Measurements from ENCODE around the gene CNOT3. TPM values are rescaled to one million over a fixed set of nuclear protein-coding genes. Genes with fewer than 3 reads are reported as not detected.
A peak's percentile ranks its signal among the peaks of the same experiment; 100 is the strongest.
"Not testable (repeated sequence)": the region's sequence is repeated elsewhere in the genome, so short reads cannot be mapped to it uniquely, and the experiment has no call there.

CNOT3 gene
- total RNA-seq, 5 donors from 2014 or later (not counting 1 experiment from before 2014, with no cell fraction given): 45.9 to 83.1 (median 77.0) TPM

DNA sequence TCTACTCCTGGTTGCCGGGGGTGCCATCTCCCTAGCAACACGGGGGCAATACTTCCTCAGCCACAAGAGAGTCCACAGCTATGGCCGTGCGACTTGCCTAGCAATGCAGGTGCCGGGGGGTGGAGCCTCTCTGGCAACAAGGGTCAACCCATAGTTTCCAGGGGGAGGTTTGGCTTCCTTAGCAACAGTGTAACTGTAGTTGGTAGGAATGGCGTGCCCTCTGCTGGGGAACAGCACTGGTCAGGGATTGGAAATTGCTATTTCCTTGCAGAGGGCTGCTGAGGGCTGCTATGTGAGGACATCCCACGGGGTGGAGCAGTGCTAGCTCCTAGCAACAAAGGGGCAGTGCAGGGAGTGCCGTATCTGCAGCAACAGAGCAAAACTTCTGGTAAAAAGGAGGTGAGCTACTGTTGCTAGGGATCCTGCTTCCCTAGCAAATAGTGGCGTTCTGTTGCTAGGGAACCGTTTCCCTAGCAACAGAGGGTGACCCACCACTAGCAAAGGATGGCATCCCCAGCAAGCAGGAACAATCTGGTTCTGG lies 42.4 kb downstream of the CNOT3 start:
- peaks cover 17% of the 10 kb centered on the region for H3K36me3 Mint-ChIP-seq
- Histone ChIP-seq H3K4me1 (ENCODE audit: control insufficient read depth in 1 of 2, extremely low read depth in 1 of 2, insufficient read depth in 2 of 2, low read length in 2 of 2) (no peaks in the 10 kb centered on the region), H3K4me3 (ENCODE audit: control insufficient read depth in 1 of 2, extremely low read depth in 1 of 2, low read length in 1 of 2) (no peak overlapping the region), H3K27ac (ENCODE audit: low read length) (no peak overlapping the region), H3K36me3 (ENCODE audit: control insufficient read depth in 2 of 2, extremely low read depth in 1 of 2, insufficient read depth in 1 of 2, low read length in 1 of 2) (peaks cover 0 to 8% of the 10 kb centered on the region in 2 donors), H3K27me3 (replicated peaks in 1 of 2; ENCODE audit: control insufficient read depth in 2 of 2, extremely low read depth in 1 of 2, insufficient read depth in 2 of 2, low read length in 1 of 2) (no peaks in the 10 kb centered on the region), H3K9me3 (no peaks in the 10 kb centered on the region)
- no peaks in the 10 kb centered on the region for H3K9me3 Mint-ChIP-seq
- DNase-seq: no peak
- H3K4me1 Mint-ChIP-seq: no peaks in the 10 kb centered on the region
- H3K27ac Mint-ChIP-seq: no peak overlapping the region
- no peak for ATAC-seq (replicated peaks in 1 of 4)
- ChIA-PET CTCF (interaction anchor here in 1 of 2 donors (0.6 kb wide), 1 partner anchor 161 kb away, joined by 3 read pairs; no protein-coding TSS in a partner anchor), POLR2A (no interaction called here)
- 78% methylated on average over 6 of the region's 10 CpGs for WGBS (ENCODE audit: insufficient coverage)
- H3K27me3 Mint-ChIP-seq: no peaks in the 10 kb centered on the region
- no peak overlapping the region for H3K4me3 Mint-ChIP-seq

DNA sequence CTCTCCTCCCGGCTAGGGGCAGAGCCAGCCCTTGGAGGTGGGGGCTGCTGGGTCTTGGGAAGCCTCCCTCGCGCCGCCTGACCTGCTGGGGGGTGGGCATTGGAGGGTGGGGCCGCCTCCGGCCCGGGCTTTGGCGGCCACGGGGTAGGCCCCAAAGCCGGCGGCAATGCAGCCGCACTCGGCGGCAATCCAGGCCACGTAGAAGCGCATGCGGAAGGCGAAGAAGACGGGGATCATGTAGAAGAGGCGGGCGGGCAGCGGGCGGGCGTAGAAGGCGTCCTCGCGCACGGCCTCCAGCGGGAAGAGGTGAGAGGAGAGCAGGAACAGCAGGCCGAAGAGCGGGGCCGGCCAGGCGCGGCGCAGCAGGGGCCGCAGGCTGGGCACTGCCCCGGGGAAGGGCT lies 43.1 kb downstream of the CNOT3 start:
- H3K9me3 Mint-ChIP-seq: no peaks in the 10 kb centered on the region
- no peak for ATAC-seq (replicated peaks in 1 of 4)

DNA sequence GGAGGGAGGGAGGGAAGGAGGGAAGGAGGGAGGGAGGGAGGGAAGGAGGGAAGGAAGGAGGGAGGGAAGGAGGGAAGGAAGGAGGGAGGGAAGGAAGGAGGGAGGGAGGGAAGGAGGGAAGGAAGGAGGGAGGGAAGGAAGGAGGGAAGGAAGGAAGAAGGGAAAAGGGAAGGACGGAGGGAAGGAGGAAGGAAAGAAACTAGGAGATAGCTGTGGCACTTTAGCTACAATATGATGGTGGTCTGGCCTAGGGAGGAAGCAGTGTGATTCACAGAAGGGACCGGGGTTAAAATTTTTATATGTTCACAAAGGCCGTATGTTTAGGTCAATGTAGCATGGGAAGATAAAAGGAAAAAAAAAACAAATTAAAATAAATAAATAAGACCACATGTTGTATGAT lies 44.3 kb downstream of the CNOT3 start:
- WGBS (ENCODE audit: insufficient coverage): 88% methylated on average over 1 of the region's 3 CpGs
- H3K4me1 ChIP-seq (ENCODE audit: control insufficient read depth in 1 of 2, extremely low read depth in 1 of 2, insufficient read depth in 2 of 2, low read length in 2 of 2); H3K4me3 Mint-ChIP-seq; POLR2A ChIA-PET; H3K27ac Mint-ChIP-seq; H3K27me3 ChIP-seq (replicated peaks in 1 of 2; ENCODE audit: control insufficient read depth in 2 of 2, extremely low read depth in 1 of 2, insufficient read depth in 2 of 2, low read length in 1 of 2); H3K9me3 ChIP-seq; H3K4me3 ChIP-seq (ENCODE audit: control insufficient read depth in 1 of 2, extremely low read depth in 1 of 2, low read length in 1 of 2); ATAC-seq (replicated peaks in 1 of 4); H3K4me1 Mint-ChIP-seq; CTCF ChIA-PET; H3K9me3 Mint-ChIP-seq; DNase-seq; H3K27ac ChIP-seq (ENCODE audit: low read length); H3K27me3 Mint-ChIP-seq: not testable (repeated sequence)
- peaks cover 11% of the 10 kb centered on the region for H3K36me3 Mint-ChIP-seq
- H3K36me3 ChIP-seq (ENCODE audit: control insufficient read depth in 2 of 2, extremely low read depth in 1 of 2, insufficient read depth in 1 of 2, low read length in 1 of 2): peaks cover 0 to 15% of the 10 kb centered on the region in 2 donors

More for the DNA sequence above, 43.1 kb downstream of the CNOT3 start:
- Histone ChIP-seq H3K4me3 (ENCODE audit: control insufficient read depth in 1 of 2, extremely low read depth in 1 of 2, low read length in 1 of 2) (no peak overlapping the region), H3K36me3 (ENCODE audit: control insufficient read depth in 2 of 2, extremely low read depth in 1 of 2, insufficient read depth in 1 of 2, low read length in 1 of 2) (peaks cover 0 to 8% of the 10 kb centered on the region in 2 donors), H3K4me1 (ENCODE audit: control insufficient read depth in 1 of 2, extremely low read depth in 1 of 2, insufficient read depth in 2 of 2, low read length in 2 of 2) (no peaks in the 10 kb centered on the region), H3K9me3 (no peaks in the 10 kb centered on the region), H3K27ac (ENCODE audit: low read length) (no peak overlapping the region), H3K27me3 (replicated peaks in 1 of 2; ENCODE audit: control insufficient read depth in 2 of 2, extremely low read depth in 1 of 2, insufficient read depth in 2 of 2, low read length in 1 of 2) (no peaks in the 10 kb centered on the region)
- DNase-seq: no peak
- Mint-ChIP-seq H3K4me3 (no peak overlapping the region), H3K27ac (no peak overlapping the region), H3K27me3 (no peaks in the 10 kb centered on the region), H3K4me1 (peaks cover 0 to 2% (median 0%) of the 10 kb centered on the region in 3 donors), H3K36me3 (peaks cover 14% of the 10 kb centered on the region)
- 99% methylated on average over 36 of the region's 37 CpGs for WGBS (ENCODE audit: insufficient coverage)
- ChIA-PET CTCF (no interaction called here), POLR2A (no interaction called here)

DNA sequence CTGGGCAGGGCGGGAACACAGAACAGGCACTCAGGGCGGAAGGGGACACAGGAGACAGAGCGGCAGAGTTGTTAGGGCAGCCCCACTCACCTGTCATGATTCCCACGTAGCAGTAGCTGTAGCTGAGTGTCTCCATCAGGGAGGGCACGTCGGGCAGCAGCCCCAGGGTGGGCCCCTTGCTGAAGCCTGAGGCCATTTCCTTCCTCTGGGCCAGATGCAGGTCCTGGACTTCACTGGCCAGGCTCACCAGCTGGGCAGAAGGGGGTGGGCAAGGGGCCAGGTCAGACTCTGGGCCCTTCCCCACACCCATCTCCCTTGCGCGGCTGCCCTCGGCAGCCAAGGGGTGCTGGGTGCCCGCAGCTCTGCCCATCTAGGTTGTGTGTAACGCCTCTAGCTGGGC lies 45.9 kb downstream of the CNOT3 start:
- H3K36me3 ChIP-seq (ENCODE audit: control insufficient read depth in 2 of 2, extremely low read depth in 1 of 2, insufficient read depth in 1 of 2, low read length in 1 of 2): peaks cover 2 to 16% of the 10 kb centered on the region in 2 donors
- peaks cover 5 to 8% of the 10 kb centered on the region in 2 experiments for H3K4me1 ChIP-seq (ENCODE audit: control insufficient read depth in 1 of 2, extremely low read depth in 1 of 2, insufficient read depth in 2 of 2, low read length in 2 of 2)
- H3K27ac ChIP-seq (ENCODE audit: low read length): no peak overlapping the region
- H3K27ac Mint-ChIP-seq: no peak overlapping the region
- H3K9me3 ChIP-seq: no peaks in the 10 kb centered on the region
- H3K9me3 Mint-ChIP-seq: no peaks in the 10 kb centered on the region
- H3K27me3 ChIP-seq (replicated peaks in 1 of 2; ENCODE audit: control insufficient read depth in 2 of 2, extremely low read depth in 1 of 2, insufficient read depth in 2 of 2, low read length in 1 of 2): no peaks in the 10 kb centered on the region
- DNase-seq (no peak), ATAC-seq (replicated peaks in 1 of 4) (no peak)
- ChIA-PET CTCF (no interaction called here), POLR2A (no interaction called here)
- H3K4me3 ChIP-seq (ENCODE audit: control insufficient read depth in 1 of 2, extremely low read depth in 1 of 2, low read length in 1 of 2): no peak overlapping the region
- H3K36me3 Mint-ChIP-seq: peaks cover 5% of the 10 kb centered on the region
- H3K4me3 Mint-ChIP-seq: no peak overlapping the region
- 94% methylated on average over 9 of the region's 11 CpGs for WGBS (ENCODE audit: insufficient coverage)
- peaks cover 15 to 19% (median 17%) of the 10 kb centered on the region in 3 donors for H3K4me1 Mint-ChIP-seq
- H3K27me3 Mint-ChIP-seq: no peaks in the 10 kb centered on the region

DNA sequence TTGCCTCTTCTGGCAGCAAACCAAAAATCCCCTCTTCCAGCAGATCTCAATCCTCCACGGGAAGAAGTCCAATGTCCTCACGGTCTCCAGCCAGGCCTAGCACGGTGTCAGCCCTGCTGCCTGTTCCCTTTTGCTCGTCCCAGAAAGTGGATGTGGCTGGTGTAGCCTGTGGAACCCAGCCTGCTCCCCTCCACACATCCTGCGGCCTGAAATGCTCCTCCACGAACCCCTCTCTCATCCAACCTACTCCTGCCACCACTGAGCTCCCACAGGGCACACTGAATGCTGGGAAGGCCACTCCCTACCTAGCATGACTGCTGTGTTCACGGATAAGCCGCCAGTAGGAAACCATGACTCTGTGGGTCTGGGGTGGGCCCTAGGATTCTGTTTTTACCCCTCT lies 48.8 kb downstream of the CNOT3 start:
- no peak for DNase-seq
- no peak for ATAC-seq (replicated peaks in 1 of 4)
- ChIA-PET CTCF (interaction anchor here in 1 of 2 donors (0.6 kb wide), 1 partner anchor 27 kb away, joined by 7 read pairs; no protein-coding TSS in a partner anchor), POLR2A (no interaction called here)
- Histone ChIP-seq H3K36me3 (ENCODE audit: control insufficient read depth in 2 of 2, extremely low read depth in 1 of 2, insufficient read depth in 1 of 2, low read length in 1 of 2) (peaks cover 2 to 8% of the 10 kb centered on the region in 2 donors), H3K9me3 (no peaks in the 10 kb centered on the region), H3K4me3 (ENCODE audit: control insufficient read depth in 1 of 2, extremely low read depth in 1 of 2, low read length in 1 of 2) (no peak overlapping the region), H3K27ac (ENCODE audit: low read length) (no peak overlapping the region), H3K27me3 (replicated peaks in 1 of 2; ENCODE audit: control insufficient read depth in 2 of 2, extremely low read depth in 1 of 2, insufficient read depth in 2 of 2, low read length in 1 of 2) (no peaks in the 10 kb centered on the region), H3K4me1 (ENCODE audit: control insufficient read depth in 1 of 2, extremely low read depth in 1 of 2, insufficient read depth in 2 of 2, low read length in 2 of 2) (peaks cover 12 to 14% of the 10 kb centered on the region in 2 experiments)
- WGBS (ENCODE audit: insufficient coverage): 100% methylated on average over 2 of the region's 8 CpGs
- H3K27ac Mint-ChIP-seq: no peak overlapping the region
- H3K27me3 Mint-ChIP-seq: no peaks in the 10 kb centered on the region
- no peak overlapping the region for H3K4me3 Mint-ChIP-seq
- H3K4me1 Mint-ChIP-seq: peaks cover 22 to 30% (median 22%) of the 10 kb centered on the region in 3 donors
- no peaks in the 10 kb centered on the region for H3K9me3 Mint-ChIP-seq
- no peaks in the 10 kb centered on the region for H3K36me3 Mint-ChIP-seq

DNA sequence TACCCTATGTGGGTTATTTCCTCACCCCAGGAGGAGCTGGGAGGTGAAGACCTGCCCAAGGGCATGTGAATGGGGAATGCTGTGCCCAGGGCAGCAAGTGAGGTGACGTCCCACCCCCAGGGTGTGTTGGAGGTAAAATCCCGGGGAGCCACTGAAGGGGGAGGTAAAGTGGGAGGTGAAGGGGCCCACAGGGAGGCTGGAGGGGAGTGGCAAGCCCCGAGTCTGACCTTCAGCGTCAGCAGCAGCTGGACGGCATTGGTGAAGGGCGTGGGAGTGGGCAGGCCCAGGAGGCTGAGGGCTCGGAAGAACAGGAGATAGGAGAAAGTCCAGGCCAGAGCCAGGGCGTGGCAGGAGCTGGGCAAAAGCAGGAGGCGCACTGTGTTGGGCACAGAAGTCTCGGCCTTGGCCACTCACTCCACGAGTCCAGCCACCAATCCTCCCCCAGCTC lies 49.4 kb downstream of the CNOT3 start:
- no peaks in the 10 kb centered on the region for H3K27me3 ChIP-seq (replicated peaks in 1 of 2; ENCODE audit: control insufficient read depth in 2 of 2, extremely low read depth in 1 of 2, insufficient read depth in 2 of 2, low read length in 1 of 2)
- peaks cover 15 to 20% of the 10 kb centered on the region in 2 experiments for H3K4me1 ChIP-seq (ENCODE audit: control insufficient read depth in 1 of 2, extremely low read depth in 1 of 2, insufficient read depth in 2 of 2, low read length in 2 of 2)
- peak overlapping the region; percentile 6 to 84 for H3K27ac Mint-ChIP-seq
- H3K27ac ChIP-seq (ENCODE audit: low read length): no peak overlapping the region
- no peak for DNase-seq
- no peaks in the 10 kb centered on the region for H3K36me3 Mint-ChIP-seq
- ATAC-seq (replicated peaks in 1 of 4): no peak
- POLR2A ChIA-PET: no interaction called here
- WGBS (ENCODE audit: insufficient coverage): 96% methylated on average over 7 of the region's 11 CpGs
- H3K36me3 ChIP-seq (ENCODE audit: control insufficient read depth in 2 of 2, extremely low read depth in 1 of 2, insufficient read depth in 1 of 2, low read length in 1 of 2): peaks cover 2 to 8% of the 10 kb centered on the region in 2 donors
- H3K4me3 Mint-ChIP-seq: peak overlapping the region; percentile 78 to 92 (median 92)
- no peaks in the 10 kb centered on the region for H3K9me3 Mint-ChIP-seq
- CTCF ChIA-PET: interaction anchor here in 1 of 2 donors (0.6 to 0.7 kb wide), 2 partner anchors 26 to 28 kb away, joined by 4 to 7 read pairs; partner anchors contain the start of gene LENG1
- H3K9me3 ChIP-seq: no peaks in the 10 kb centered on the region
- no peak overlapping the region for H3K4me3 ChIP-seq (ENCODE audit: control insufficient read depth in 1 of 2, extremely low read depth in 1 of 2, low read length in 1 of 2)
- H3K4me1 Mint-ChIP-seq: peaks cover 26 to 35% (median 28%) of the 10 kb centered on the region in 3 donors
- H3K27me3 Mint-ChIP-seq: no peaks in the 10 kb centered on the region
